ENCODE measurements around the gene APOM.

- TF ChIP-seq CTCF (IDR thresholded peaks at IDR 0.05 in 4 of 5, conservative IDR thresholded peaks at IDR 0.05 in 1 of 5) (peak in 1 of 5 experiments; percentile 19), POLR2A (IDR thresholded peaks at IDR 0.05) (peak; percentile 72)
Observed at GRCh38 chr6:31665501-31666336, 10.0 kb downstream of the APOM start, which contains the start of gene CSNK2B.
